HG02571 (cell line): ENCODE results near the gene SLC22A12.
"Not testable (repeated sequence)": the region's sequence is repeated elsewhere in the genome, so short reads cannot be mapped to it uniquely, and the experiment has no call there.

Experiments used
- ATAC-seq: cut with Tn5 transposase; IDR thresholded peaks from one replicate; pipeline ENCODE4 v1.9.1; 2021; ENCODE audit warnings: mild to moderate bottlenecking, moderate library complexity; ENCODE audit not compliant: unreplicated experiment

SLC22A12 gene

DNA sequence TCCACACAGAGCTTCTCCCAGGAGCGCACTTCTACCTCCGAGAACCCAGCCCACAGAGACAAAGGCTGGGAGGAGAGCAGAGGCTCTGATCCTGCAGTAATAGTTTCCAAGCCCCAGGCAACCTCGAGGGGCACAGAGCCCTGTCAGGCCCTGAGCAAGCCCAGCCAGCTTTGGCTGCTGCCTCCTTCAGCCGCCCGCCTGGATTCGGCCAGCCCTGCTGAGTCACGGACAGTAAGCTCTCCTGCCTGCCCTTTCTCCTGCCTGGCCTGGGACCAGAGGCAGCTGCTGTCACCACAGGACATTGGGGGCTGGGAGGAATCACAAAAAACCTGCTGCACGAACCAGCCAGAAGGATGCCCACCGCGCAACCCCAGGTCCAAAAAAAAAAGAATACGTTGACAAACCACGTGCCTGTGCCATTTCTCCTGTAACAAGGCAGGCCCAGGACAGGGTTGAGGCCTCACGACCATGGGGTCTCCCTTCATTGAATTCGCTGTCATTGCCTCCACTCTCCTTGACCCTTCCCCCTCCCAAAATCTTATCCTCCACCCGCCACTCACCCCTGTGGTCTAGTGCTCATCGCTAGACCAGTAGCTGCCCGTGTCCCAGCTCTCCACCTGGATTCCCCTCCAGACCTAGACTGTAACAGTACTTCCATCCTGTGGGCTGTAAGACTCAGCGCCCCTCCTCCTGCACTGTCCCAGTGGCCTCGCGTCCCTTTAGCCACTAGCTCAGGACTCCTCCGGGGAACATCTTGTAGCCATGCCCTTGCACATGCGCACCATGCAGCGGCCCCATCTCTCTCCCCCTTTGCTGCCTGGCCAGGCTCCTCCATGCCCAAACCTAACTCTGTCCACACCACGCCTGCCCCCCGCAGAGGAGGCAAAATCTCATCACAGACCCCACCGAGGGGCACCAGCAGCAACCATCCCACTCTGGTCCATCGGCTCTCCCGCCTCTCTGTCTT lies 7.4 kb upstream of the SLC22A12 start:
- ATAC-seq = no peak

DNA sequence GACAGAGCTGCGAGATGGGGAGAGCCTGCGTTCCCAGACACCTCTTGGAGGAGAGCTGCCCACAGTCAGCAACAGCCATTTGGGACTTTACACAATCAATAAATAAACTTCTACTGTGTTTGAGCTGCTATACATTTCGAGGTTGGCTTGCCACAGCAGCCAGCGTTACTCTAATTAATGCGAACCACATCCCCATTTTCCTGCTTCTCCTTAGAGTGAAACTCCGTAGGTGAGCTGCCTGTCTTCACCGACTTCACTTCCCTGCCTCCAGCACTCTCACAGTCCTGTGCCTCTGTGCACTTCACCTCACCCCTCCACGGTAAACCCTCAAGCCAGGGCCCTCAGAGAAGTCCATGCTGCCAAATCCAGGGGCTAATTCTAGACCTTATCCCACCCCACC lies 5.9 kb upstream of the SLC22A12 start:
- ATAC-seq = no peak

DNA sequence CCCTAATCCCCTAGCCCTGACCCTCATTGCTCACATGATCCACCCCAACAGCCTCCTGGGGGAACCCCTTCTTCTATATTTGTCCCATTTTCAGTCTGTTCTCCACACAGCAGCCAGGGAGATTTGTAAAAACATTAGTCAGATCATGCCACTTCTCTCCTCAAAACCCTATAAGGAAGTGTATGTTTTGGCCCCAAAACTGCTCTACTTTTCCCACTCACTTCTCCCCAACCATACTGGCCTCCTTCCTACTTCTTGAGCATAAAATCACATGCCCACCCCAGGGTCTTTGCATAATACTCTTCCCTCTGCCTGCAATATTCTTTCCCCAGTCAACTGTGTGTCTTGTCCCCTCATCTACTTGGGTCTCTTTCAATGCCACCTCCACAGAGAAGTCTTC lies 4.7 kb upstream of the SLC22A12 start:
- no peak for ATAC-seq

DNA sequence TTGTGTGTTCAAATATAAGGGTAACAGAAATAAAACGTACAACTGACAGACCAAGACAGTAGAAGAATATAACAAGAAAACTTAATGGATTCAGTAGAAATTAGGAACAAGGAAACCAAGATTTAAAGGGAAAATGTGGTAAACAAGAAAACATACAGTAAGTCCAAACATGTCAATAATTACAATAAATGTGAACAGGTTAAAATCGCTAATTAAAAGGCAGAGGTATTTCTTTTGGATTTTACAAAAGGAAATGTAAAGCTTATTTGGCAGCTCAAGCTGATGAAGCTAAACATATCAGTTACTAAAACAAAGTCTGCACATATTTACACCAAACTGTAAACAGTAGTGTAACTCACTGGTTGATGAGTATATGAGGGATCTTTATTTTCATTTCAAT lies 2.3 kb upstream of the SLC22A12 start:
- no peak for ATAC-seq

DNA sequence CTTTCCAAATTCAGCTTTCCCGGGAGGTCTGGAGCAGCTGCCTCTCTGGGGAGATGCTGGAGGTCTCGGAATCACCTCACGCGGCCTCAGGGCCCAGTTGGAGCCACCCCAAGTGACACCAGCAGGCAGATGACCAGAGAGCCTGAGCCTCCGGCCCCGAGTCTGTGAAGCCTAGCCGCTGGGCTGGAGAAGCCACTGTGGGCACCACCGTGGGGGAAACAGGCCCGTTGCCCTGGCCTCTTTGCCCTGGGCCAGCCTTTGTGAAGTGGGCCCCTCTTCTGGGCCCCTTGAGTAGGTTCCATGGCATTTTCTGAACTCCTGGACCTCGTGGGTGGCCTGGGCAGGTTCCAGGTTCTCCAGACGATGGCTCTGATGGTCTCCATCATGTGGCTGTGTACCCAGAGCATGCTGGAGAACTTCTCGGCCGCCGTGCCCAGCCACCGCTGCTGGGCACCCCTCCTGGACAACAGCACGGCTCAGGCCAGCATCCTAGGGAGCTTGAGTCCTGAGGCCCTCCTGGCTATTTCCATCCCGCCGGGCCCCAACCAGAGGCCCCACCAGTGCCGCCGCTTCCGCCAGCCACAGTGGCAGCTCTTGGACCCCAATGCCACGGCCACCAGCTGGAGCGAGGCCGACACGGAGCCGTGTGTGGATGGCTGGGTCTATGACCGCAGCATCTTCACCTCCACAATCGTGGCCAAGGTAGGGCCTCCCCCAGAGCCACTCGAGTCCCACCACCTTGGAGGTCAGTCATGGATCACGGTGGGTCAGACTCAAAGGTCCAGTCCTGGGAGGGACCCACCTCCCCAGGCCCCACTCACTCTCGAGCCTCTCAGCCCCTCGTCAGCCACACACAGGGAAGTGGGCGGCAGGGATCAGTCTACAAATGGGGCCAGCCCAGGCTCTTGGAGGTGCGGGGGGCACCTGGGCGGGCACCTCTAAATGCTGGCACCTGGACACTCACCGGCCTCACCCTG lies 525 bp downstream of the SLC22A12 start:
- no peak for ATAC-seq

DNA sequence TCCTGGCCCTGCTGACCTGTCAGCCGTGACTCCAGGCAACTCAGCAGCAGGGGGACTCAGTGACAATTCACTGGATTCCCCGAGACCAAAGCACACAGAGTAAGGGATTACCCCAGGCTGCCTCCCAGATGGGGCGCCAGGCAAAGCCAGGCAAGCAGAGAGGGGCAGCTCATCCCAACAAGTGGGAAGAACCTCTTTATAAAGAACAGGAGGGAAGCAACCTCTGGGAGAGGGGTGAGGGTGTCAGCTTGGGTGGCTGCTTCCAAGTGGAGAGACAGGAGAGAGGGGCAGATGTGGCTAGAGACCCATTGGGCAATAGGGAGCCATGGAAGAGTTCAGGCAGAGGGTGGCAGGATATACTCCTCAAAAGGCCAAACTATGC lies 1.2 kb downstream of the SLC22A12 start:
- no peak for ATAC-seq

DNA sequence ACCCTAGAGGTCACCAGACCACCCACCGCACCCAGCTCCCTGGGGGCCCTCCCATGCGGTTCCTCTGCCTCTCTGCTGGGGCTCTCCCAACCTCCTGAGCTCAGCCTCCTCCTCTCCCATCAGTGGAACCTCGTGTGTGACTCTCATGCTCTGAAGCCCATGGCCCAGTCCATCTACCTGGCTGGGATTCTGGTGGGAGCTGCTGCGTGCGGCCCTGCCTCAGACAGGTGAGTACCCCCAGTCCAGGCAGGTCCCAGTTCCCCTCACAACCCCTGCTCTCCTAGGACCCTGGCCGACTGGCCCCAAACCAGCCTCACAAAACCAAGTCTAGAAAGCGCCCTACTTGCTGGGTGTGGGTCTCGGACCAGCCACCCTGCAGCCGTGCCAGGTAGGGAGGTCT lies 1.6 kb downstream of the SLC22A12 start:
- no peak for ATAC-seq

DNA sequence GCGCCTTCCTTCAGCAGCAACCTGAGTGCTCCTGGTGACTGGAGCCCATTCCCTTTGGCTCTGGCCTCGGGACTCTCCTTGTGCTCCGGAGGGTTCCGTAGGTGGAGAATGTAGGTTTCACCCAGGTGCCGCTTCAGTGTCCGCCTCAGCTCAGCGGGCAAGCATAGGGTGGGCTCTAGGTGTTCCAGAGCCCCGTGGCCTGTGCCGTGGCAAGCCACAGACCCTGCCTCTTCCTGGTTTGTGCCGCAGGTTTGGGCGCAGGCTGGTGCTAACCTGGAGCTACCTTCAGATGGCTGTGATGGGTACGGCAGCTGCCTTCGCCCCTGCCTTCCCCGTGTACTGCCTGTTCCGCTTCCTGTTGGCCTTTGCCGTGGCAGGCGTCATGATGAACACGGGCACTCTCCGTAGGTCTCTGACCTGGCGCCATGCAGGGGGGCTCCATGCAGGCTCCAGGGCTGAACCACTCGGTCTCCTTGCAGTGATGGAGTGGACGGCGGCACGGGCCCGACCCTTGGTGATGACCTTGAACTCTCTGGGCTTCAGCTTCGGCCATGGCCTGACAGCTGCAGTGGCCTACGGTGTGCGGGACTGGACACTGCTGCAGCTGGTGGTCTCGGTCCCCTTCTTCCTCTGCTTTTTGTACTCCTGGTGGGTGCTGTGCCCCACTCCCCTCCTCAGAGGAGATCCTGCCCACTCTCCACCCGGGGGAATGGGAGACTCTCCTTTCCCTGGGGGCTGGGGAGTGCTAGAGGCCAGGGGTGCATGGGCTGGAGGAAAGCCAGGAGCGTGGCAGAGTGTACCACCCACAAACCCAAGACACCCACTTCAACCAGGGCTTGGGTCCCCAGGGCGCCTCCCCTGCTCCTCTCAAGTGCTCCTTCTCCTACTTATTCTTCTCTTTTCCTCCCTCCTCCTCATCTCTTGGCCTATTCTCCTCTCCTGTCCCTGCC lies 2.4 kb downstream of the SLC22A12 start:
- ATAC-seq = no peak

DNA sequence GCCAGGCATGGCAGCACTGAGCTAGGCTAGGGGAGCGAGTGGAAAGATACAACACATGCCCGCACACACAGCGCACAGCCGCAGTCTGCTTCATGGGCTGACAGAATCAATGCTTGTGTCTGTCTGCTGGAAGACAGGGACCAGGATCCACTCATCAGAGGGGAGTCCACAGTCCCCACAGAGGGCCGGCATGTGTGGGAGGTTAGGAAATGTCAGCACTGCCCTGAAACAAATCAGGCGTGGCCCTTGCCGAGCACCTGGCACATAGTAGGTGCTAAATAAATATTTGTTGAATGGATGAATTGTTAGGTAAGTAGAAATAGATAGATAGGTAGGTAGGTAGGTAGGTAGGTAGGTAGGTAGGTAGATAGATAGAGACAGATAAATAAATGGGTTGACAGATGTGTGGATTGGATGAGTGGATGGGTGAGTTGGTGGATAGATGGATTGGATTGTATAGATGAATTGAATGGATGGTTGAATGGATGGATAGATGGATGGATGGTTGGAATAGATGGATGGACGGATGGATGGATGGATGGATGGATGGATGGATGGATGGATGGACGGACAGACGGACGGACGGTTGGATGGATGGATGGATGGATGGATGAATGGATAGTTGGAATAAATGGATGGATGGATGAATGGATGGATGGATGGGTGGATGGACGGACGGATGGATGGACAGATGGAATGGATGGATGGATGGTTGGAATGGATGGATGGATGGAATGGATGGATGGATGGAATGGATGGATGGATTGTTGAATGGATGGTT lies 3.3 kb downstream of the SLC22A12 start:
- no peak for ATAC-seq

DNA sequence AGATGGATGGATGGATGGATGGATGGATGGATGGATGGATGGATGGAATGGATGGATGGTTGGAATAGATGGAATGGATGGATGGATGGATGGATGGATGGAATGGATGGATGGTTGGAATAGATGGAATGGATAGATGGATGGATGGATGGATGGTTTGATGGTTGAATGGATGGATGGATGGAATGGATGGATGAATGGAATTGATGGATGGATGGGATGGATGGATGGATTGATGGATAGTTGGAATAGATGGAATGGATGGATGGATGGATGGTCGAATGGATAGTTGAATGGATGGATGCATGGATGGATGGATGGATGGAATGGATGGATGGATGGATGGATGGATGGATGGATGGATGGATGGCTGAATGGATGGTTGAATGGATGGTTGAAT lies 4.9 kb downstream of the SLC22A12 start:
- ATAC-seq = not testable (repeated sequence)

DNA sequence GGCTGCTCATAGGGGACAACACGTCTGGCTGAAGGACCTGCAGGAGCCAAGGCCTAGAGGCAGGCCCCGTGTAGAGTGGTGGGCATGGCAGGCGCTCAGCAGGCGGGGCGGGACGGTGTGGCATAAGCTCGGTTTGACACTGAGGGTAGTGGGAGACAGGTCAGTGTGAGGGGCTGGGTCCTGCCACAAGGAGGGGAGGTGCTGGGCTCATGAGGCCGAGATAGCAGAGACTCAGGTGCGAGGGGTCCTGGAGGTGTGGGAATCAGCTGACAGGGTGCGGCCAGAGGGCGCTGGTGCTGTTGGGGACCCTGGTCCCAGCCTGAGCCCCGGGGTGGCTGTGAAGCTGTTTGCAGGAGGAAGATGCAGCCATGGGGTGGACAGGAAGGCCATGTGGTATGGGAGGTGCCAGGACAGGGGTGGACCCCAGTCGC lies 6.7 kb downstream of the SLC22A12 start:
- ATAC-seq = no peak

DNA sequence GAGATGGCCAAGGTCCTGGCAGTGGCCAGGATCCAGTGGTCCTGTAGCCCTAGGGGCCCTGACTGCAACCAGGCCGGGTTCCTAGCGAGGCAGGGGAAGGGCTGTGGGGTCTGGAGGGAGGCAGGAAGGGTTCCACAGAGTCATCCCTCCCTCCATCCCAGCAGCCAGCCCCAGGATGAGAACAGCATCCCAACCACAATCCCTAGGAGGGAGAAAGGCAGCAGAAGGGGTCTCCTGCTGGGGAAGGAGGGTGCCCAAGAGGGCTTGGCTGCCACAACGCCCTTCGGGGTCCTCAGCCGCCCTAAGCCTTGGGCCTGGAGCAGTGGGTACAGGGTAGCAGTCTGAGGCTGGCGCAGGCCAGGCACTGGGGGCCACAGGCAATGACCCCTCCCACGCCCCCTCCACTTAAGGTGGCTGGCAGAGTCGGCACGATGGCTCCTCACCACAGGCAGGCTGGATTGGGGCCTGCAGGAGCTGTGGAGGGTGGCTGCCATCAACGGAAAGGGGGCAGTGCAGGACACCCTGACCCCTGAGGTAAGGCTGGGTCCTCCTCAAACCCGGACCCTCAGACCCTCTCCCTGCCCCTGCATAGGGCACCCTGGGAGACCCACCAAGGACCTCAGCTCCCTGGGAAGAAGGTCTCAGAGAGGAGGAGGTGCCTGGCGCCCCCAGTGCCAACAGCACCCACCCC lies 7.2 kb downstream of the SLC22A12 start:
- ATAC-seq = no peak

DNA sequence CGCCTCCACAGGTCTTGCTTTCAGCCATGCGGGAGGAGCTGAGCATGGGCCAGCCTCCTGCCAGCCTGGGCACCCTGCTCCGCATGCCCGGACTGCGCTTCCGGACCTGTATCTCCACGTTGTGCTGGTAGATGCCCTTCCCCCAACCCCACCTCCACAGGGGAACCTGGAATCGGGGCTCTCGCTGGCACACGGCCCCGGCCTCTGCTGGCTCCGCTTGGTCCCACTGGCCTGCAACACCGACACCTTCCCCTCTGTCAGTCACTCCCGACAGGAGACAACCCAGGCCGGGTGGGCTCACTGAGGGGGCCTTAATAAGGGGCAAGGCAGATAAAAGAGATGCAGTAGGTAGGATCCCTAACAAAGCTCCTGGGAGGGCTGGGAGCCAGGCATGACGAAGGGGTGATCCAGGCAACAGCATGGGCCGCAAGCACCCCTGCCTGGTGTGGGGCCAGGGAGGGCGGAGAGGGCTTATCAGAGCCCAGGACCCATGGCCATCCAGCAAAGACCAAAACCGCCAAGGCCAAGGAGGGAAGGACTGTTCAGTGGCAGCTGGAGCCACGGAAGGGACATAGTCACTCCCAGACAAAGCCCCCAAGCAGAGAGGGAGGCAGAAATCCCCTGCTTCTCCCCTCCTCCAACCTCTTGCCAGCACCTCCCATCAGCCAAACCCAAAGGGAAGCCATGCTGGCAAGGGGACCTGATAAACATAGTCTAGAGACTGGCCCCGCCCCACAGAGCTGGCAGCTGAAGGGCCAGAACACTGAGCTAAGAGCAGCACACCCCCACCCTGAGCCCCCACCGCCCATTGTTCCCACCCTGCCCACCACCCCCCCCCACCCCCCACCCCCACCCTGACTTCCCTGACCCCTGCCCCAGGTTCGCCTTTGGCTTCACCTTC lies 8.0 kb downstream of the SLC22A12 start:
- no peak for ATAC-seq

DNA sequence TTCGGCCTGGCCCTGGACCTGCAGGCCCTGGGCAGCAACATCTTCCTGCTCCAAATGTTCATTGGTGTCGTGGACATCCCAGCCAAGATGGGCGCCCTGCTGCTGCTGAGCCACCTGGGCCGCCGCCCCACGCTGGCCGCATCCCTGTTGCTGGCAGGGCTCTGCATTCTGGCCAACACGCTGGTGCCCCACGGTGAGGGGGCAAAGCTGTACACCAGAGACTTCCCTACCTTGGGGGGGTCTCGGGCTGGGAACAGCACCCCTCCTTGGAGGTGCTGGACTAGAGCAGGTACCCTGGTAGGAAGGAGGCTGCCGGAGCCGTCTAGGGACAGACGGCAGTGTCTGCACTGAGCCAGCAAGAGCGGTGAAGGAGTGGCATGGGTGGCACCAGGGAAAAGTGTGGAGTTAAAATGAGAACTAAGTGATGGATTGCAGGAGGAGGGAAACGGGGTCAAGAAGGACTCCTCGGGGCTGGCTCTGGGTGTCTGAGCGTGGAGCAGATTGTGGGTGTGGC lies 8.7 kb downstream of the SLC22A12 start:
- no peak for ATAC-seq

DNA sequence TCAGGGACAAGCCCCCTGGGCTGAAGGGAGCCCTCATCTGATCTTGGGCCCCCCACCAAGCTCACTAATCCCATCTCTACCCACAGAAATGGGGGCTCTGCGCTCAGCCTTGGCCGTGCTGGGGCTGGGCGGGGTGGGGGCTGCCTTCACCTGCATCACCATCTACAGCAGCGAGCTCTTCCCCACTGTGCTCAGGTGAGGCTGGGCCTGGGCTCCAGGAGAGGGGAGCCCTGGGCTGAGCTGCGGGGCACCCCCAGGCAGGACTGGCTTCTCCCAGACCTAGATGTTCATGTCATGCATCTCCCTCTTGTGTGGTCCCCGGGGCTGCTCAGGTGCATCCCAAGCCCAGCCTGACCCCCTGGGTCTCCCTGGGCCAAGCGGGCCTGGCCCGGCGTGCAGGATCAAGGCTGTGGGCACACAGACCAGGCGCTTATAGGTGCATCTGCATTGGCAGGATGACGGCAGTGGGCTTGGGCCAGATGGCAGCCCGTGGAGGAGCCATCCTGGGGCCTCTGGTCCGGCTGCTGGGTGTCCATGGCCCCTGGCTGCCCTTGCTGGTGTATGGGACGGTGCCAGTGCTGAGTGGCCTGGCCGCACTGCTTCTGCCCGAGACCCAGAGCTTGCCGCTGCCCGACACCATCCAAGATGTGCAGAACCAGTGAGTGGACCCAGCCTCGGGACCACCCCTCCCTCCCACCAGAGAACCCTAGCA lies 9.4 kb downstream of the SLC22A12 start:
- ATAC-seq = no peak

DNA sequence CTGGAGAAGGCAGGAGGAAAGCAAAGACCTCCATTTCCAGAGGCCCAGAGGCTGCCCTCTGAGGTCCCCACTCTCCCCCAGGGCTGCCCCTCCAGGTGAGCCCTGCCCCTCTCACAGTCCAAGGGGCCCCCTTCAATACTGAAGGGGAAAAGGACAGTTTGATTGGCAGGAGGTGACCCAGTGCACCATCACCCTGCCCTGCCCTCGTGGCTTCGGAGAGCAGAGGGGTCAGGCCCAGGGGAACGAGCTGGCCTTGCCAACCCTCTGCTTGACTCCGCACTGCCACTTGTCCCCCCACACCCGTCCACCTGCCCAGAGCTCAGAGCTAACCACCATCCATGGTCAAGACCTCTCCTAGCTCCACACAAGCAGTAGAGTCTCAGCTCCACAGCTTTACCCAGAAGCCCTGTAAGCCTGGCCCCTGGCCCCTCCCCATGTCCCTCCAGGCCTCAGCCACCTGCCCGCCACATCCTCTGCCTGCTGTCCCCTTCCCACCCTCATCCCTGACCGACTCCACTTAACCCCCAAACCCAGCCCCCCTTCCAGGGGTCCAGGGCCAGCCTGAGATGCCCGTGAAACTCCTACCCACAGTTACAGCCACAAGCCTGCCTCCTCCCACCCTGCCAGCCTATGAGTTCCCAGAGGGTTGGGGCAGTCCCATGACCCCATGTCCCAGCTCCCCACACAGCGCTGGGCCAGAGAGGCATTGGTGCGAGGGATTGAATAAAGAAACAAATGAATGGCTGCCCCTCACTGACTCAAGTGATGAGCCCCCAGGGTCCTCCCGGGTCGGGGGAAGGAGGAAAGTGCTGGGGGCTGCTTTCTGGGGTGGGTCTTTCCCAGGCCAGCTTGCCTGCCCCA lies 10.8 kb downstream of the SLC22A12 start:
- no peak for ATAC-seq
